NCI-H2171 (cell line): ENCODE data around the gene MRPS6.

Experiments
- DNase-seq: peaks from one replicate; lab custom pipeline; 2025; lab: John Stamatoyannopoulos, UW

The MRPS6 gene

GRCh38 chr21:34073032-34073748 is at the start of gene MRPS6, which contains the start of gene SLC5A3:
Gene MRPS6, plus strand, starts transcription at chr21:34073578. Its CDS starts 123 bp downstream, at chr21:34073701.
Gene SLC5A3, plus strand, starts transcription at chr21:34073578. Its CDS starts 21,621 bp downstream, at chr21:34095199.
- DNase-seq: peak; percentile 52

DNA sequence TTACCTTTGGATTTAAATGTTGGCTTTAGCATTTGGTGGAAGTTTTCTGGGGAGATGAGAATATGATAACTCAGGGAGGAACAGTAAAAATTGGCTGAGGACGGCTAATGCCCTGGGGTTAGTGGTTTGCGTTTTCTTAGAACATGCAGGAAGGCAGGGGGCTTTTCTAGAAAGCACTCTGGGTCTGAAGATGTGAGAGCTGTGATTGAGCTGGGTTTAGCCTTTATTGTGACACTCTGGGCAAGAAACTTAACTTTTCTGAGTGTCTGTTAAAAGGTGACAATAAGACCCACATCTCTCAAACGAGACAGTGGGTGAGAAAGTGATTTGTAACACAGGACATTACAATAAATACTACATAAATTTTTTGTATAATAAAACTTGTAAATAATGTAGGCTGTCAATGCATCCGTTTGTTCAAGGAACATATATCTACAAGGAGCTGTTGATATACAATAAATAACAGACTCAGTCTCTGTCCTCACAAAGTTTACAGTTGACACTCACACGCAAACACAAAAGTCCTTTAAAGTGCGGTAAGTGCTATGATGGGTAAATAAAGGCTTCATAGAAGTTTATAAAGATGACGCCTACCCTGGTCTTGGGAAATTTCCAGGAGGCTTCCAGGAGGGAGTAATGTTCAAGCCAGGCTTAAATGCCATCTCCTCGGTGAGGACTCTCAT is 49.5 kb upstream of the MRPS6 start:
- no peak for DNase-seq

- no peak for DNase-seq
Measured at GRCh38 chr21:34024374-34024693, 49.0 kb upstream of the MRPS6 start.

GRCh38 chr21:34027721-34028461 is 45.5 kb upstream of the MRPS6 start:
- DNase-seq: no peak

DNA sequence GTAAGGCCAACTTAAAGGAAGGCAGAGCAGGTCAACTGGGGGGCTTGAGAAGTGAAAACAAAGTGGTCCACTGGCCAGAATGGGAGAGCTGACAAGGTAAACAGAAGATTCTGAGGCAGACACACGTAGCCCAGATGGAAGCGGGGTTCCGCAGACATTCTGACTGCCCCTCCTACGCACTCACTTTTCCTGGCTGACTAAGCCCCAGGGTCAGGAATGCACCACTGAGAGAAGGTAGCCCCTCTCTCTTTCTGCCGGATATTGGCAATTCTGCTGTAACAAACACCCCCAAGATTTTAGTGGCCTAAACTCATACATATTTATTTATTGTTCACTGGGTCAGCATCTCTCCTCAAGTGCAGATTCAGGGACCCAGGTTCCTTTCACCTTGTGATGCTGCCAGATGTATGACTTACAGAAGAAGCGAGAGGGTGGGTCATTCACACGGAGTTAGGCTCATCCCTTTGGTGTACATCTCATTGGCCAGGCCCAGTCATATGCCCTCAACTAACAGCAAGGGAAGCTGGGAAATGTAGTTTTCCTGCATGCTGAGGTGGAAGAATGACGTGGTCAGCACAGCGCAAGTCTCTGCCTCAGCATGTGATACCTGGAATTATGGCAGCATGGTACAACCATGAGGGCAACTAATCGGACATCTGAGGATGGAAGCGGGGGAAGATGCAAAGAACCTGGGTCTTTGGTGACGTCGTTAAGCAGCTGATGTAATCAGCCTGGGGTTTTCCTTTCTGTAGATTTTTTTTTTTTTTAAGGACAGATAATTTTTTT is 43.4 kb upstream of the MRPS6 start:
- DNase-seq: peak; percentile 61

- no peak for DNase-seq
Measured at GRCh38 chr21:34031835-34032370, 41.5 kb upstream of the MRPS6 start.

- no peak for DNase-seq
Measured at GRCh38 chr21:34034369-34035014, 38.9 kb upstream of the MRPS6 start.

GRCh38 chr21:34035619-34036354 is 37.6 kb upstream of the MRPS6 start:
- DNase-seq: no peak

DNA sequence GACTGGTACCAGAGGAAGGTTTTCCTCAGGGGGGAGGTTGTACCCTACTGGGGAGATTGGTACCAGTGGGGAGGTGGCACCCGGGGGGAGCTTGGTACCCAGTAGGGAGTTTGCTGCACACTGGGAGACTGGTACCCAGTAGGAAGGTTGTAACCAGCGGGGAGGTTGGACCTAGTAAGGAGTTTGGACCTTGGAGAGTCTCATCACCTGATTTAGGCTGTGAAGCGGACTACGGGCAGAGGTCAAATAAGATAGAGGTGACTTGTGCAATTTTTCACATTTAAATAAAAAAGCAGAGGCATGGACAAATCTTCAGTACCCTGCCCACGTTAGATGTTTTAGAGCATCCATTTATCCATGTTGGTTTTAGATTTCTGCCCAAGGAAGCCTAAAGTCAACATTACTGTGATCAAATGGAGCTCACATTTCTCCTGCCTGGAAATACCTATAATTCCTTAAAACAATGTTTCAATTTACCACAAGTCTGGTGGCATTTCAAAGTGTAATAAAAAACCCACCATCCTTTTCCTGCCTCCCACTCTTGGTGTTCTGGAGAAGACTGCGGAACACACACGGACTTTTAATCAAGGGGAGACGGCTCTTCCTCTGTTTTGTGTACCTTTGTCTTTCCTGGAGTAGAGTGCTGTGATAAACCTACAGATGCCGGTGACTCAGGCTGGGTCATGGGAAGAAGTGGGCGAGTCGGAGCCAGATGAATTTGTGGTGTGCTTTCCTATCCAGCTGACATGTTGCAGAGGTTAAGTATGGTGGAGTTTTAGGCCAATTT is 36.2 kb upstream of the MRPS6 start:
- no peak for DNase-seq

- no peak for DNase-seq
Measured at GRCh38 chr21:34039678-34040382, 33.5 kb upstream of the MRPS6 start.

GRCh38 chr21:34042735-34043134 is 30.6 kb upstream of the MRPS6 start:
- no peak for DNase-seq

DNA sequence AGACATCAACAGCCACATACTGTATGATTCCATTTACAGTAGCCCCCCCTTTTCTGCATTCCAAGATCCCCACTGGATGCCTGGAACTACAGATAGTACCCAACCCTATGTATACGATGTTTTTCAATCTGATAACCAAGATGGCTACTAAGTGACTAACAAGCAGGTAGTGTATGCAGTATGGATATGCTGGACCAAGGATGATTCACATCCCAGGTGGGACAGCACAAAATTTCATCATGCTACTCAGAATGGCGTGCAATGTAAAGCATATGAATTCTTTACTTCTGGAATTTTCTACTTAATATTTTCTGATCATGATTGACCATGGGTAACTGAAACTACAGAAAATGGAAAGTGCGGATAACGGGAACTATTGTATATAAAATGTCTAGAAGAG is 30.0 kb upstream of the MRPS6 start:
- DNase-seq: no peak

GRCh38 chr21:34046917-34047316 is 26.5 kb upstream of the MRPS6 start:
- no peak for DNase-seq

DNA sequence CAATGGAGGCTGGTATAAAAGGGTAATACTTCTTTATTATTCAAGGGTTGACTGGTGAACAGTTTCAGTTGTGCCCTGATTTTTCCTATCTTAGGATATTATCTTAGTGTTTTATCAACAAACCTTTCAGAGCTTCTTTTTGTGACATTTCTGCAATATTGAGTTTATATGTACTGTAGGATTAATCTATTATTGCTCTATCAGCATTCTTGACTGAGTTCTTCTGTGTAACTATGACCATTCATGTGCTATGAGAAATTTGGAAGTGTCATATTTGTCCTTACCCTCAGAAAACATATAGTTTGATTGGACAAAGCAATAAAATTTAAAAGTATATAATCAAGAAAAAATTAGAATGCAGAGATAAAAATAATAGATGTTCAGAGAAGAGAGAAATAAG is 25.5 kb upstream of the MRPS6 start:
- no peak for DNase-seq

DNA sequence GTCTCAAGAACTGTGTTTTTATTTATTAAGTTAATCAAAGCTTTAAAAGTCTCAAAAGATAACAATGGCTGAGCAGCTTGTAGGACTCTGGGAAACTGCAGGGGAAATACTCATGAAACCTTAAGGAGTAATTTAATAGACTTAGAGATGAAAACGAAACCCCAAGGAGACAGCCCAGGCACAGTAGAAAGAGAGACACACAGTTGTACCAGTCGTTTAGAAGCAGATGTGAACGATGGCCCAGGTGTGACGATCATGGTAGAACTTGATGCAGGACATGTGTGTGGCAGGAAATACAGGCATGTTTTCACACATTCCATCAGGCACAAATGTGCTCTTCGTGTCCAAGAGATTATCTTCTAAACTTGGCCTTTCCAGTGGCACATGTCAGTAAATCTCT is 21.2 kb upstream of the MRPS6 start:
- DNase-seq: no peak

GRCh38 chr21:34054259-34054658 is 19.1 kb upstream of the MRPS6 start:
- DNase-seq: no peak

DNA sequence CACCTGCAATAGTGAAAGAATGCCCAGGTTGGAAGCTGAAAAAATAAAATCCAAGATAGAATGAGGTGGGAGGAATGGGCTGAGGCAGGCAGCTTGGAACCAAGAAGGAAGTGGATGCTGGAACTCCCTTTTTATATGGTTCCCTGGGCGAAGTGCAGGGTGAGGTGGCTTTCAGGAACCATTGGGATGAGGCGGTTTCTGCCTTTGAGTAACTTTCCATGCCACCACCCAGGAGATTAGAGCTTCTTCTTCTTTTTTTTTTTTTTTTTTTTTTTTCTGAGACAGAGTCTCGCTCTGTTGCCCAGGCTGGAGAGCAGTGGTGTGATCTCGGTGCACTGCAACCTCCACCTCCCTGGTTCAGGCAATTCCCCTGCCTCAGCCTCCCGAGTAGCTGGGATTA is 17.8 kb upstream of the MRPS6 start:
- DNase-seq: no peak

GRCh38 chr21:34061983-34062382 is 11.4 kb upstream of the MRPS6 start:
- DNase-seq: no peak

- DNase-seq: no peak
Measured at GRCh38 chr21:34065027-34065426, 8.4 kb upstream of the MRPS6 start.
